ENCODE measurements around the gene RNF223. TPM values are rescaled to one million over a fixed set of nuclear protein-coding genes. Genes with fewer than 3 reads are reported as not detected.
A peak's percentile ranks its signal among the peaks of the same experiment; 100 is the strongest.

RNF223 gene
- total RNA-seq, 6 donors from 2014 or later: 1.0 to 2.4 (median 1.8) TPM

DNA sequence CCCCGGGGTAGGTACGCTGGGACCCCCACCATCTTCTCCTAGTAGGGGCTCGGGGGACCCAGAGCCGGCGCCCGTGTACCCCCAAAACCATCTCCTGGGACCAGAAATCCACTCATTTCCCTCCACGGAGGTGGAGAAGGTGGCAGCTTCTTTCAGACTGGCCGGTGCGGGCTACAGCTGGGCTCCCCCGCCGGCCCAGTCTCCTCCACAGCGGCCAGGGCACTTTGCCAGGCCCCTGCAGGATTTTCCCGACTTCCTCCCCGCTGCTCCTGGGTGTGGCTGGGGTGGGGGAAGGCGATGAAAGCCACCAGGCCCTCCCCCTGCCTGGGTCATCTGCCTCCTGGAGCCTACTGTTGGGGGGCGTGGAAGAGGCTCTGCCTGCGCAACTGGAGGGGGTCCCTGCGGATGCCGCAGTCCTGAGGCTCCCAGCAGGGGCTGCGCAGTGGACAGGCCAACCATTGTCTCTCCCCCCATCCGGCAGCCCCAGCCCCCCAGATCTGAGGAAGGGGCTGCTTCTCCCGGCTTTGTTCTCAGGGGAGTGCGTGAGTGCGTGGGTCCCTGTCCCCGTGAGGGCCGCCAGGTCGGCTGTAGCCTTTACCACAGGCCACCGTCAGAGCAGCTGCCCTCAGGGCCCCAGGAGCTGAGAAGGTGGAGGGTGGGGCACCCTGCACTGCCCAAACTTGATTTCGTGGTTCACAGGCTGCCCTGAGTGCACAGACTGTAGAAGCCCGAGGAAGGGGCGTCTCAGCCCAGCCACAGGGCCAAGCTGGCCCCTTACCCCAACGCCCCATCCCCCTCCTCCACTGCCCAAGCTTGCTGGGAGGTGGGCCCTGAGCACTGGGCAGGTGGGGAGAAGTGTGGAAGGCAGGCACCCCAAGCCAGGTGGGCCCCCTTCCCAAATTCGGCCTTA is 52.8 kb downstream of the RNF223 start:
- H3K27ac ChIP-seq: peak overlapping the region in 3 of 4 donors; percentile 90 to 97 (median 92)
- ATAC-seq (ENCODE audit: low FRiP score in 2 of 2) (peak; percentile 34 to 41), DNase-seq (peak; percentile 76 to 84)
- no peaks in the 10 kb centered on the region for H3K9me3 ChIP-seq
- no peak for TF ChIP-seq EP300 (IDR thresholded peaks at IDR 0.05)
- peak in 1 of 2 donors; percentile 24 for TF ChIP-seq POLR2AphosphoS5 (IDR thresholded peaks at IDR 0.05)
- H3K4me3 ChIP-seq: peak overlapping the region; percentile 51 to 94 (median 88)
- H3K27me3 ChIP-seq: peaks cover 0 to 14% (median 0%) of the 10 kb centered on the region in 4 donors
- 21 to 28% methylated on average over 14 to 28 of the region's 33 CpGs for WGBS, 2 donors
- peaks cover 42 to 68% (median 49%) of the 10 kb centered on the region in 4 donors for H3K4me1 ChIP-seq
- H3K36me3 ChIP-seq: no peaks in the 10 kb centered on the region

Other genes starting within 250 kb of the RNF223 start
- gene SAMD11, start 150.4 kb downstream of the RNF223 start, total RNA-seq: 1 to 10 TPM; 1.0 to 9.3 (median 2.4) TPM
- 10 to 100 TPM; 28.7 to 66.0 (median 51.0) TPM for gene NOC2L, start 115.0 kb downstream of the RNF223 start, total RNA-seq
- gene KLHL17, start 113.7 kb downstream of the RNF223 start, total RNA-seq: 10 to 100 TPM in 4 of 6 donors, 1 to 10 TPM in 2; 4.7 to 45.1 (median 16.5) TPM
- 10 to 100 TPM in 1 of 6 donors, 1 to 10 TPM in 5; 1.1 to 11.5 (median 1.6) TPM for gene PLEKHN1, start 107.8 kb downstream of the RNF223 start, total RNA-seq
- gene PERM1, start 92.2 kb downstream of the RNF223 start, total RNA-seq: 1 to 10 TPM in 1 of 6 donors, under 1 TPM in 3, not detected in 2; 0.15 to 1.0 (median 0.36) TPM
- 10 to 100 TPM; 26.5 to 55.0 (median 35.0) TPM for gene HES4, start 74.2 kb downstream of the RNF223 start, total RNA-seq
- 100 to 1,000 TPM in 2 of 6 donors, 10 to 100 TPM in 4; 32.5 to 180 (median 63.8) TPM for gene ISG15, start 60.8 kb downstream of the RNF223 start, total RNA-seq
- gene AGRN, start 54.2 kb downstream of the RNF223 start, total RNA-seq: 100 to 1,000 TPM in 5 of 6 donors, 10 to 100 TPM in 1; 91.0 to 316 (median 157) TPM
- 10 to 100 TPM in 5 of 6 donors, 1 to 10 TPM in 1; 5.7 to 34.6 (median 15.2) TPM for gene C1orf159, start 41.8 kb upstream of the RNF223 start, total RNA-seq
- gene TTLL10, start 99.6 kb upstream of the RNF223 start, total RNA-seq: 10 to 100 TPM in 2 of 6 donors, 1 to 10 TPM in 3, under 1 TPM in 1; 0.86 to 14.5 (median 5.8) TPM
- gene TNFRSF18, start 132.3 kb upstream of the RNF223 start, total RNA-seq: 1 to 10 TPM in 4 of 6 donors, under 1 TPM in 1, not detected in 1; 0.89 to 3.4 (median 2.1) TPM
- gene TNFRSF4, start 139.8 kb upstream of the RNF223 start, total RNA-seq: 10 to 100 TPM in 2 of 6 donors, 1 to 10 TPM in 3, under 1 TPM in 1; 0.46 to 15.4 (median 2.4) TPM
- gene SDF4, start 157.7 kb upstream of the RNF223 start, total RNA-seq: 100 to 1,000 TPM in 5 of 6 donors, 10 to 100 TPM in 1; 79.0 to 172 (median 148) TPM
- 10 to 100 TPM; 15.2 to 31.3 (median 19.9) TPM for gene B3GALT6, start 157.9 kb upstream of the RNF223 start, total RNA-seq
- 1 to 10 TPM in 4 of 6 donors, not detected in 2; 1.9 to 6.3 (median 2.8) TPM for gene C1QTNF12, start 172.4 kb upstream of the RNF223 start, total RNA-seq
- 10 to 100 TPM; 41.5 to 88.0 (median 50.5) TPM for gene UBE2J2, start 199.5 kb upstream of the RNF223 start, total RNA-seq
- 10 to 100 TPM in 1 of 6 donors, 1 to 10 TPM in 4, under 1 TPM in 1; 0.91 to 17.8 (median 2.7) TPM for gene SCNN1D, start 206.1 kb upstream of the RNF223 start, total RNA-seq
- gene ACAP3, start 233.6 kb upstream of the RNF223 start, total RNA-seq: 100 to 1,000 TPM in 2 of 6 donors, 10 to 100 TPM in 4; 33.5 to 166 (median 60.1) TPM
- 10 to 100 TPM; 16.8 to 38.8 (median 23.0) TPM for gene PUSL1, start 234.3 kb upstream of the RNF223 start, total RNA-seq